NAMALWA (cell line): ENCODE measurements around the gene CHMP6.
"Not testable (repeated sequence)": the region's sequence is repeated elsewhere in the genome, so short reads cannot be mapped to it uniquely, and the experiment has no call there.

Source experiments
- DNase-seq: peaks from one replicate; pipeline ENCODE4 v3.0.0-alpha.2; 2015; ENCODE audit warnings: low spot score

CHMP6 gene

DNA sequence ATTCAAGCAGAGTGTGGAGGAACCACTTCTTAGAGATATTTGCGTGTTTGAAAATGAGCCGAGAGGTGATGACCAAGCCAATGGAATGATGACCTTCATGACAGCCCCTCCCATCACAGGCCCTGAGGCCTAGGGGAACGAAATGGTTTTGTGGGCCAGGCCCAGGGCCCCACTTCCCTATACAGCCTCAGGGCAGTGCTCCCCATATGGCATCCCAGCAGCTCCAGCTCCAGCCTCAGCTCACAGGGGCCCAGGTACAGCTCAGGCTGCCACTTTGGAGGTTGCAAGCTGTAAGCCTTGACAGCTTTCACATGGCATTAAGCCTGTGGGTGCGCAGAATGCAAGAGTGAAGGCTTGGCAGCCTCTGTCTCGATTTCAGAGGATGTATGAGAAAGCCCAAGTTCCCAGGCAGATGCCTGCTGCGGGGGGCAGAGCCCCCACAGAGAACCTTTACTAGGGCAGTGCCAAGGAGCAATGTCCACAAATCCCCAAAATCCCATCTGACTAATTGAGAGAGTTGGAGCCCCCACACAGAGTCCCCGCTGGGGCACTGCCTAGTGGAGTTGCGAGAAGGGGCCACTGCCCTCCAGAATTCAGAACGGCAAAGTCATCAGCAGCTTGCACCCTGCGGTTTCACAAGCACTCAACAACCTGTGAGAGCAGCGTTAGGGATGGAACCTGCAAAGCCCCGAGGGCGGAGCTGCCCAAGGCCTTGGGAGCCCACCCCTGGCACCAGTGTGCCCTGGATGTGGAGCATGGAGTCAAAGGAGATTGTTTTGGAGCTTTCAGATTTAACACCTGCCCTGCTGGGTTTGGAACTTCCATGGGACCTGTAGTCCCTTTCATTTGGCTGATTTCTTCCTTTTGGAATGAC, 21.2 kb downstream of the CHMP6 start:
- DNase-seq: no peak

DNA sequence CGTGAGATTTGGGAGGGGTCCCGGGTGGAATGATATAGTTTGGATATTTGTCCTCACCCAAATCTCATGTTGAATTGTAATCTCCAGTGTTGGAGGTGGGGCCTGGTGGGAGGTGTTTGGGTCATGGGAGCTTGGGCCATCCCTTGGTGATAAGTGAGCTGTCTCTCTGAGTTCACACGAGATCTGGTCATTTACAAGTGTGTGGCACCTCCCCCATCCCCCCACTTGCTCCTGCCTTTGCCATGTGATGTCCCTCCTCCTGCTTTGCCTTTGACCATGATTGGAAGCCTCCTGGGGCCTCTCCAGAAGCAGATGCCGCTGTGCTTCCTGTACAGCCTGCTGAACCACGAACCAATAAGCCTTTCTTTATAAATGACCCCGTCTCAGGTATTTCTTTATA, 22.0 kb downstream of the CHMP6 start:
- no peak for DNase-seq

DNA sequence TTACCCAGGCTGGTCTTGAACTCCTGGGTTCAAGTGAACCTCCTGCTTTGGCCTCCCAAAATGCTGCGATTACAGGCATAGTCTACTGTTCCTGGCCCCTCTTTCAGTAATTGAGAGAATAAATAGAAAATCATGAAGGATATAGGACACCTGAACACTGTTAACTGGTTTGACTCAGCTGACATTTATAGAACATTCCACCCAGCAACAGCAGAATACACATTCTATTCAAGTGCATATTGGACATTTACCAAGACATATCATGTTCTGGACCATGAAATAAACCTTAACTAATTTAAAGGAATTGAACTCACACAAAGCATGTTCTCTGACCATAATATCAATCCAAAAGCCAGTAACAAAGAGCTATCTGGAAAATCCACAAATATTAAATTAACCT, 23.5 kb downstream of the CHMP6 start:
- DNase-seq: no peak

GRCh38 chr17:81016575-81016974, 24.9 kb downstream of the CHMP6 start:
- no peak for DNase-seq

GRCh38 chr17:81017330-81017729, 25.7 kb downstream of the CHMP6 start:
- not testable (repeated sequence) for DNase-seq

GRCh38 chr17:81018044-81018802, 26.6 kb downstream of the CHMP6 start:
- no peak for DNase-seq

DNA sequence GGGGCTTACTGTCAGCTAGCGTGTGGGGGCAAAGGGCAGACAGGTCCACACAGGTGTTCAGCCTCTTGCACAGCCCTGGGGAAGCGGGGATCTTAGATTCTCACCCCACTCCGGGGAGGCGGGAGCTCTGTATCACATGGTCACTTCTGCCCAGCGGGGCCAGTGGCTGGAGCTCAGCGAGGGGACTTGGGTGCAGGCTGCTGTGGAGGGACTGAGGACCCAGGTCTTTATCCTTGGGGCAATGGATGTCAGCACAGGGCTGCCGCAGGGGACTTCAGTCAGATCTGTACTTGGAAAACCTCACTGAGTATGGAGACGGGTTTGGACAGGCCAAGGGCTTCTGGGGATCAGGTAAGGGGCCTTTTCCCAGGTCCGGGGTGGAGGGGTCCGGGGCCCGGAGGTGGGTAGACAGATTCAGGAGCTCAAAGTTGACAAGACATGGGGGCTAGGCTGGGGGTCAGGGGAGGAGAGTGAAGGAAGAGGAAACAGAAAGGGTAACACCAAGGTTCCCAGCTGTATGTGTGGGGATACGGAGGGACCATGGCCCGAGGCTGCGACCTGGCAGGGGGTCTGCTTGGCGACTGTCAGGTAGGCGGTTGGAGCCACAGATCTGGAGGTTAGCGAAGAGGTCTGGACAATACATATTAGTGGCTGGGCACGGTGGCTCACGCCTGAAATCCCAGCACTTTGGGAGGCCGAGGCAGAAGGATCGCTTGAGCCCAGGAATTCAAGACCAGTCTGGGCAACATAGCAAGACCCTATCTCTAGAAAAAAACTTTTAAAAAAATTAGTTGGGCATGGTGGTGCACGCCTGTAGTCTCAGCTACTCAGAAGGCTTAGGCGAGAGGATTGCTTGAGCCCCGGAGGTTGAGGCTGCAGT, 28.2 kb downstream of the CHMP6 start:
- no peak for DNase-seq

DNA sequence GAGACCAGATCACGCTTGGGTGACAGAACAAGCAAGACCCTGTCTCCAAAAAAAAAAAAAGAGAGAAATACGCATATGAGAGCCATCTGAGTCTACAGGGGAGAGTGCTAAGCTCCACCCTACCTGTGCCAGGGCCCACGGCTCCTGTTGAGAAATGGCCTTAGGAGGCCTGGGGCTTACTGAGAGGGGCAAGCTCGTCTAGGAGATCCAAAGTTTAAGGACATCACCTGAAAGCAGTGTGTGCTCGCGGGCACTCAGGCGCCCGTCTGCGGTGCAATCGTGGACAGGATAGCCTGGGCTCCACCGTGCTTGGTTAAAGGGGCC, 28.8 kb downstream of the CHMP6 start:
- DNase-seq: no peak

- no peak for DNase-seq
Observed at GRCh38 chr17:81020767-81021497, 29.3 kb downstream of the CHMP6 start.

DNA sequence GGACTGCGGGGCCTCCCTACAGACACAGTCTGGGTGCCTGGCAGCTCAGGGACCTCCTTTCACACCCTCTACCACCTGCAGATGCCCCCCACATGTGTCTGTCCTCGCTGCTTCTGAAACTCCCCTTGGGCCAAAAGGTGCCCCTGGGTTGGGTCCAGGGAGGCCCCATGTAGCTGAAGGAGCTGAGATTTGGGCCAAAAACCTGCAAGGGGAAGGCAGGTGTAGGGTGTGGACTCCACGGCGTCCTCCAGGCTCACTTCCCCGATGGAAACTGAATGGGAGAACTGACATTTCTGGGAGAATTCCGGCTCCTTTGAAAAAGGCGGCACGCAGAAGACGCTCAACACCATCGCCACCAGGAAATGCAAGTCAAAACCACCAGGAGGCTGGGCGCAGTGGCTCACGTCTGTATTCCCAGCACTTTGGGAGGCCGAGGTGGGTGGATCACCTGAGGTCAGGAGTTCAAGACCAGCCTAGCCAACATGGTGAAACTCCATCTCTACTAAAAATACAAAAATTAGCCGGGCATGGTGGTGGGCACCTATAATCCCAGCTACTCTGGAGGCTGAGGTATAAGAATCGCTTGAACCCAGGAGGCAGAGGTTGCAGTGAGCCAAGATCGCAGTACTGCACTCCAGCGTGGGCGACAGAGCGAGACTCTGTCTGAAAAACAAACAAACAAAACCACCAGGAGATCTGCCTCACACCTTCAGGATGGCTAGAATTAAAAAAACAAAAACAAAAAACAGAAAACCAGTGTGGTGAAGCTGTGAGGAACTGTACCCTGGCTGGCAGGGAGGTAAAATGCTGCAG, 30.1 kb downstream of the CHMP6 start:
- DNase-seq: no peak

GRCh38 chr17:81022344-81022676, 30.7 kb downstream of the CHMP6 start:
- peak; percentile 31 for DNase-seq

DNA sequence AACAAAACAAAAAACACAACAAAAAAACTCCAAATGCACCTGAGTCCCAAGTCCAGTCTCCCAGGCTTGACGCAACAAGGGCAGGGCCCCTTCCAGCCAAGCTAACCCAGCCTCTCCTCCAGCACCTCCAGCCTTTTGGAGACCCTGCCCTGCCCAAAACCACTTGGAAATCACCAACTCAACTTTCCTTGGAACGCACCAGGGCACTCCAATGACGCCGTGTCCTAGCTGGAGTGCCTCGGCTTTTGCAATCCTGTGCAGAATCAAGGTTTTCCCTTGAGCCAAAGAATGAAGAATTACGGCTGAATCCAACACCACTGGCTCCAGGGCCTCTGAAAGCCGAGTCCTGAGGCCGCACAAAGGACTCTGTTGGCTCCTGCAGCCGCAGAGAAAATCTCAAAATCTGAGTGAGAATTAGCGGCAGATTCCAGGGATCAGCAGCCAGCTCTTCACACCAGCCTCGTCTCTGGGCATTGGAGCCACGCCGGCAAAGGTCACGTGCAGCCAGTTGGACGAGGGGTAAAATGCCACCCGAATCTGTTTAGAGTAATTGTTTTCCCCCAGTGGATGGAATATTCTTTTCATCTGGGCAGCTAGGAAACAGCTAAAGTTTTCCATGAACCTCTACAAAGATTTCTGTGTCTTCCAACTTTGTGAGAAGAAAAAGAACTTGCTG, 33.6 kb downstream of the CHMP6 start:
- DNase-seq: no peak

GRCh38 chr17:81025741-81026129, 34.1 kb downstream of the CHMP6 start:
- DNase-seq: no peak

DNA sequence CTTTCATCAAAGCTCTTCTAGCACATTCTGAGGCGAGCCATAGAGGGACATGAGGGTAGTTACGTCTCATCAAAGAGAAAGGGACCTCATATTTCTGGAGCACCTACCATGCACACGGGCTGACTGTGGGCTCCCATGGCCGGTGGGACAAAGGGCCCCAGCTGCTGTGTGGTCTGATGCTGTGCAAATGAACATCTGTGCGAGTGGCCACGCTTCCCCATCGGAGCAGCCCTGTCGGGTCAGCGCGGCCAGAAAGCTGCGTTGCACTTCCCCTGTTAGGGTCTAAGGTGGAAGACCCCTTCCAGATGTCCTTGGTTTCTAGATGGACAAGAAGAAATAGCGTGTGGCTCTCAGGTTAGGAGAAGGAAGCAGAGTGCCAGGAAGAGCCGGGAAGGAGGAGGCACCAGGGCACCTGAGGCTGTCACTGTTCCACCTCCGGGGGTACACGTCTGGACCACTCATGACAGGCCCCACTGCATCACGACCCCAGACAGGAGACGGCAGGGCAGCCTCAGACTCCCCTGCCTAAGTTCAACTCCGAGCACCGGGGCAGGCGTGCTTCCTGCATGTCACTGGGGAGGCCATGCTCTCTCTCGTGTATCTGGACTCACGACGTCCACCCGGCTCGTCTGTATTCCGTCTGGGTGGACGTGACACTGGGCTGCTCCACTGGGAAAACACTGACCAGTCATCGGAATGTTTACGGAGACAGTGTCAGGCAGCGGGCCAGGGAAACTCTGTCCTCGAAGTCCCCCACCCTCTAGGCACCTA, 34.8 kb downstream of the CHMP6 start:
- no peak for DNase-seq

- DNase-seq: no peak
Observed at GRCh38 chr17:81027038-81027437, 35.4 kb downstream of the CHMP6 start.

GRCh38 chr17:81027591-81028505, 36.2 kb downstream of the CHMP6 start:
- DNase-seq: no peak

DNA sequence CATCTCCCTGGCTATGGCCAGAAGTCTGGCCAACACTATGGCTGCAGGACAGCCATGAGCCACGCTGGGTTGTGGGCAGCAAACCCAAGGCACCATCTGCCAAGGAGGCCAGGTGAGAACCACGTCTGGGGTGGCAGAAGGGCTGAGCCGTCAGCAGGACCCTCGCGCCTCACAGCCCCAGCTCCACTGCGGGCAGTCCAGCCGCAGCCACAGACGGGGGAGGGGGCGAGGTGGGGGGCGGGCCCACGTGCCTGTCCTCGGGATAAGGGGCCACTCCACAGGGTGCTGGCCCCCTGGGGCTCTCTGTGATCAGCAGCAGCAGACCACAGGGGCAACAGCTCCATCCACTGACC, 36.8 kb downstream of the CHMP6 start:
- no peak for DNase-seq

DNA sequence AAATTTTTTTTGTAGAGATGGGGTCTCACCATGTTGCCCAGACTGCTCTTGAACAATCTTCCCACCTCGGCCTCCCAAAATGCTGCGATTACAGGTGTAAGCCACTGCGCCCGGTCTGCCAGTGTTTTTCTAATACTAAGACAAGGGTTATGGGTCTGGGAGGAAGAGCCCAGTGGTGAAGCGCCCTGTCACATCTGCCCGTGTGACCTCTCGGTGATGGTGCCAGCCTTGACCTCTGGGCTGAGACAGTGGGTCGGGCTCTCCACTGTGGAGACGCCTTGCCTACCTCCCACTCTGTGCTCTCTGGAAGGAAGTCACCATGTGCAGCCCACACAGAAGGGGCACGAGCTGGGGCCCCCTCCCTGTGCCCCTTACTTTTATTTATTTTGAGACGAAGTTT, 38.2 kb downstream of the CHMP6 start:
- DNase-seq: no peak

DNA sequence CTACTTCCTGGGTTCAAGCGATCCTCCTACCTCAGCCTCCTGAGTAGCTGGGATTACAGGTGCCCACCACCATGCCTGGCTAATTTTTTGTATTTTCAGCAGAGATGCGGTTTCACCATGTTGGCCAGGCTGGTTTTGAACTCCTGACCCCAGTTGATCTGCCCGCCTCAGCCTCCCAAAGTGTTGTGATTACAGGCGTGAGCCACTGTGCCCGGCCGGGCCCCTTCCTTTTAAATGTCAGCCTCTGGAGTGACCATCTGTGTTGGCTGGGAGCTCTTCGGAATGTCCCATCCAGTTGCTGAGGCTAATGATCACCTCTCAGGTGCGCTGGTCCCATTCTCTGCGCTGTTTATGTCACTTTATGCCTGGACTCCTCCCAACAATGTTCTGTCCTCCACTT, 38.7 kb downstream of the CHMP6 start:
- DNase-seq: not testable (repeated sequence)
